ENCODE results near the gene NLRP9.

DNA sequence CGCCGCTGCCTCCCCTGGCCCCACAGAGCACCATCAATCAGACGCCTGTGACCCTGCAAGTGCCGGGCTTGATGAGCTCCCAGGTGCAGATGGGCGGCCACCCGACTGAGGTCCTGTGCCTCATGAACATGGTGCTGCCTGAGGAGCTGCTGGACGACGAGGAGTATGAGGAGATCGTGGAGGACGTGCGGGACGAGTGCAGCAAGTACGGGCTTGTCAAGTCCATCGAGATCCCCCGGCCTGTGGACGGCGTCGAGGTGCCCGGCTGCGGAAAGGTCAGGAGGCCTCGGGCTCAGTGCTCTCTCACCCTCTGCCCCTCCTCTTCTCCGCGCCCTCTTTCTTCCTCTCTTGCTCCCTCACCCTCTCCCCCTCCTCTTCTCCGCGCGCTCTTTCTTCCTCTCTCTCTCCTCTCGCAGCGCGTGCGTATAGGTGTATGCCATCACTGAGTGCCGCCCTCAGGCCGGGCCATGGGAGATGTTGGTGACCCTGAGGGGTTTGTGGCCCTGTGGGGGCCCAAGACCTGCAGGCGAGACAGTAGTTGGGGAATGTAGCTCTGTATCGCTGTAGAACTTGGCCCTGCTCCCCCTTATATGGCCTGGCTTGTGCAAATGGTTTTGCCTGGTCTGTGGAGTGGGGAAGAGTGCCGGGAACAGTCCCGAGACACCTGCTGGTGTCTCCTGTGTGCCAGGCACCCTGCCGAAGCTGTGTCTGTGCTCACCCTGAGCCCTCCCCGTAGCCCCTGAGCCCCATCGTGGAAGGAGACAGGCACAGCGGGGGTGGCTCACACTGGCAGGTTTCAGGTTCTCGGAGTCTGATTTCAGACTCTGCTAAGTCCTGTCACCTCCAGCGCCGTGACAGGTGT is 68.6 kb downstream of the NLRP9 start:
- TF ChIP-seq, protein P1, sequence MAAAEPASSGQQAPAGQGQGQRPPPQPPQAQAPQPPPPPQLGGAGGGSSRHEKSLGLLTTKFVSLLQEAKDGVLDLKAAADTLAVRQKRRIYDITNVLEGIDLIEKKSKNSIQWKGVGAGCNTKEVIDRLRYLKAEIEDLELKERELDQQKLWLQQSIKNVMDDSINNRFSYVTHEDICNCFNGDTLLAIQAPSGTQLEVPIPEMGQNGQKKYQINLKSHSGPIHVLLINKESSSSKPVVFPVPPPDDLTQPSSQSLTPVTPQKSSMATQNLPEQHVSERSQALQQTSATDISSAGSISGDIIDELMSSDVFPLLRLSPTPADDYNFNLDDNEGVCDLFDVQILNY (CRISPR knock-in tag; conservative IDR thresholded peaks at IDR 0.05), result no peak
- TF ChIP-seq PTBP1 (IDR thresholded peaks at IDR 0.05; ENCODE audit: low read depth, low read length, poor library complexity, severe bottlenecking), result no peak
